ENCODE results near the gene ITGB2.

Gene ITGB2

DNA sequence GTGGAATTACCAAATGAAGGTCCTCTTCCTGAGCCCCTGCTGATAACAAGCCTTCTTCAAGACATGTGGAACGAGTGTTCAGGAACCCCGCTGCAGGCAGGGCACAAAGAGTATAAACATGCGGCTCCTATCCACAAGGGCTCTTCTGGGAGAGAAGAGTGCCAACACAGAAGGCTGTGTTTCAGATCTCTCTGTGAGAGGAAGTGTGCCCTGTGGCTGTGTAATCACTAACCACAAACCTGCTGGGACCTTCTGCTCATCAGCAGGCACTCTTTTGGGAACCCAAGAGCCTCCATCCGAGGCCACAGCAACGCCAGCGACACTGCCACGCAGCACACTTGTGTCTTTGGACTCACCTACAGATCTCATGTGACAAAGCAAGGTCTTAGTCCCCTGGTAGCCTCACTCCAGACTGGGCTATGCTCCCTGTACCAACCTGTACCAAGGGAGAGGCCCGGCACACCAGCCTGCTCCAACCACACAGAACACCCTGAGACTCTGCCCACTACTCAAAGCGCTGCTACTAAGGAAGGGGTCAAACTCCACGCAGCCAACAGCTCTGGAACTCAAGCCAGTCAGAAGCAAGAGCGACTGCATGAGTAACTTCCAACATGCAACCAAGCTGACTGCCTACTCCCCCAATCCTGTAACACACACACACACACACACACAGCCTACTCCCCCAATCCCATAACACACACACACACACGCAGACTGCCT, 55.0 kb downstream of the ITGB2 start:
- DNase-seq: no peak

DNA sequence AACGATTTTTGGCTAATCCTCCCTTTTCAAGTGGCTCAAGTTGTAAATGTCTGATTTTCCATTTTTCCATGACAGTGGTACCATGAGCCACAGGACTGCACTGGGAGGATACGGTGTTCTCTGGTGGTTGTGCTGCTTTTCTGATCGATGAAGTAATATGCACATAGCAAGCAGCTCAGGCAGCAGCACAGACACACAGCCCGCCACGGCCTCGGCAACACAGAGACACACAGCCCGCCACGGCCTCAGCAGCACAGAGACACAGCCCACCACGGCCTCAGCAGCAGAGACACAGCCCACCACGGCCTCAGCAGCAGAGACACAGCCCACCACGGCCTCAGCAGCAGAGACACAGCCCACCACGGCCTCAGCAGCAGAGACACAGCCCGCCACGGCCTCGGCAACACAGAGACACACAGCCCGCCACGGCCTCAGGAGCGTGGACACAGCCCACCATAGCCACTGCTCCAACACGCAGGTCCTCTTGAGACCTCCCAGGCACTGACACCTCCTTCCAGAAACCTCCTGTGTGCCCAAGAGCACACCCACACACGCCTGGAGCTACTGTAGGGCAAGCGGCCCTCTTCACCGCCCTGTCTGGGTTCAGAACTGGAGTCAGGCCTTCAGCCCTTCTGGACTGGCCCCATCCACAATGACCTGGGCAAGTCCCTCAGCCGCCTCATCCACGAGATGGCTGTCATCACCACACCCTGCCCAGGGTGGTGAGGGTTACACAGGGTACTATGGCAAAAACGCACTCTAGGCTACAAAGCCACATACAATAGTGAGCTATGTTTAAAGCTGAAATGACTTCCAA, 57.6 kb downstream of the ITGB2 start:
- DNase-seq: no peak

GRCh38 chr21:44858791-44859190, 61.9 kb downstream of the ITGB2 start:
- no peak for DNase-seq

GRCh38 chr21:44858291-44858690, 62.4 kb downstream of the ITGB2 start:
- DNase-seq: no peak

GRCh38 chr21:44857127-44857892, 63.4 kb downstream of the ITGB2 start:
- no peak for DNase-seq

GRCh38 chr21:44856131-44856530, 64.6 kb downstream of the ITGB2 start:
- no peak for DNase-seq

GRCh38 chr21:44855572-44855971, 65.1 kb downstream of the ITGB2 start:
- no peak for DNase-seq

DNA sequence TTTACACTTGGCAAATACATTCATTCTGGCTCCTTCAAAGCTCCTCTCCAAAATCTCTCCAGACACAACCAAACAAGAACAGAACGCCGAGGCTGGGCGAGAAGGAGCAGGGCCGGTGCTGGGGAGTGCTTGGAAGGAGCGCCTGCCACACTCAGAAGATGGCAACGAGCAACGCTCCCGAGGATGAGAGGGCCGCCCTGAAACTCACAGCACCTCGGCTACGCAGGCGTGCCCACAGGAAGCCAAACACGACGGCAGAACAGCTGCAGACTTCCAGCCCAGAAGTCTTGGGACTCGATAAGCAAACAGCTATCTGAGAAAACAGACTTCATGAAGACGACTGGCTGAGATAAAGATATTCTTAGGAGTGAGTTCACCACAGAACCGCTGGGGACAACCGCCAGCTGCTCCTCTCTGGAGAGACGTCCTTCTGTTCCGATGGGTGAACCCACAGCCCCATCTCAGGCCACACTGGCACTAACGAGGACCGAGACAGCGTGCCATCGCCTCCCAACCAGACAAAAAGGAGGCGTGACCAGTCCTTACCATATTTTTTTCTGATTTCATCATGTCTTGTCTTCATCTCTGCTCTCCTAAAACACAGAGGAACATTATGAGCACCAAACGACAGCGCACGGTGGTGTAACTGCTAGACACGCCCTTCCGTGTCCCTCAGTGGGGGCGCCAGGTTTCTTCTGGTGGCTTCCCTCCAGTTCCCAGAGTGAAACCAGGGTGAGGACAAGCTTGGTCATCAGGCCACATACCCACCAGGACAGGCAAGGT, 65.8 kb downstream of the ITGB2 start:
- DNase-seq: no peak

- no peak for DNase-seq
These were observed 66.4 kb downstream of the ITGB2 start for GRCh38 chr21:44854391-44854663.

- no peak for DNase-seq
These were observed 66.9 kb downstream of the ITGB2 start for GRCh38 chr21:44853601-44854390.

DNA sequence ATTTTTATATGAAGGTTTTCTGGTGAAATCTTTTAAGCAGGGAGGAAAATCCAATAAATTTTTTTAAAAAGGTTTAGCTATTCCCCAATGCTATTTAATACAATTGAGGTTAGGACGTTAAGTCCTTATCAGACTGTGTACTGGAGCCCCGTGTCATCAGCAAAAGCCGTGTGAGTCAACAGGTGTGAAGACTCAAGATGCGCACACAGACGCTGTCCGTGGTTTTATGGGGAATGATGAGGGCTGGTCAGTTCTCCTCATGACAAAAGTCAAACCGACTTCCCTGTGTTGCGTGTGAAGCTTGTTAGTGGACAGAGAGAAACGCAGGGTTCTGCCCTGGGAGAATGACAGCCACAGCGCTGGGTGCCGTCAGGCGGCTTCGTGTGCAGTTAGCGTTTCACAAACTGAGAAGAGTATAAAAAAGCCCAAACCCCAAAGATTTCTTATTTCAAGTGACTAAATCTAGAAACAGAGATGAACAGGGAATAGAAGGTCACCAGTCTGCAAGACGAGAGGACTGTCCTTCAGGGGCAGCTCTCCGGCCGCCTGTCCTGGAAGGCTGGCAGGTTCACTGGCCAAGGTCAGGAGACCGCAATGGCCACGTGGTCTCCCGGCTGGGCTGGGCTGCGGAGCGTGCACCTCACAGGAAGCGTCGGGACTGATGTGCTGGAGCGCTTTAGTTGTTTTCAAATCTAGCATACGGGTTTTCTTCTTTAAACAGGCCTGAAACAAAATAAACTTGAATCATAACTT, 69.6 kb downstream of the ITGB2 start:
- DNase-seq: no peak

DNA sequence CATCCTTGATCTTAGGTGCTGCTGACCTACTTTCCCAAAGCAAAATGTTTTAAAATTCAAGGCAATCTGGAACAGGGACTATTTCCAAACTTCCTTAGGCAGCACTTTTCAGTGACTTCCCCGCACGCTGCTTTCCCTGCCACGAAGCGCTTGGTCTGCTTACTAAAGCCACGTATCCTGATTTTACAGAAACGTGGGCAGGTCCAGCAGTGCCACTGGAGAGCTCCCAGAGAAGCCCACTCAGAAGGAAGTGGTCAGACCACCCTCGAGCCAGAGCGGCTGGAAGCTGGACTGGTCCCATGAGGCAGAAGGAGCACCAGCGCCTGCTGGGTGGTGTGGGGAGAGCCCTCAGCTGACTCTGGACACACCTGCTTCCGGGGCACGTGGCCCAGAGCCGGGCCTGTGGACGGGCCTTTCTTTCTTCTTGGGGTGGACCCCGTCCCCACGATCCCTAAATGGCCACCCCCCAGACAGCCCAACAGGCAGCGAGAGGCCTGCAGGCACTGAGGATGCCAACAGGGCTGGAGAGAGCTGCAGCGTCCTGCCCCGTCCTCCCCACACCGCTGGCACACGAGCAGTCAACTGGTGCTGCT, 70.4 kb downstream of the ITGB2 start:
- DNase-seq: no peak

GRCh38 chr21:44849616-44850130, 71.0 kb downstream of the ITGB2 start:
- DNase-seq: no peak

- no peak for DNase-seq
These were observed 71.7 kb downstream of the ITGB2 start for GRCh38 chr21:44848821-44849521.

- DNase-seq: no peak
These were observed 73.2 kb downstream of the ITGB2 start for GRCh38 chr21:44847261-44848056.

- DNase-seq: no peak
These were observed 74.0 kb downstream of the ITGB2 start for GRCh38 chr21:44846485-44847260.

GRCh38 chr21:44846224-44846484, 74.5 kb downstream of the ITGB2 start:
- no peak for DNase-seq

DNA sequence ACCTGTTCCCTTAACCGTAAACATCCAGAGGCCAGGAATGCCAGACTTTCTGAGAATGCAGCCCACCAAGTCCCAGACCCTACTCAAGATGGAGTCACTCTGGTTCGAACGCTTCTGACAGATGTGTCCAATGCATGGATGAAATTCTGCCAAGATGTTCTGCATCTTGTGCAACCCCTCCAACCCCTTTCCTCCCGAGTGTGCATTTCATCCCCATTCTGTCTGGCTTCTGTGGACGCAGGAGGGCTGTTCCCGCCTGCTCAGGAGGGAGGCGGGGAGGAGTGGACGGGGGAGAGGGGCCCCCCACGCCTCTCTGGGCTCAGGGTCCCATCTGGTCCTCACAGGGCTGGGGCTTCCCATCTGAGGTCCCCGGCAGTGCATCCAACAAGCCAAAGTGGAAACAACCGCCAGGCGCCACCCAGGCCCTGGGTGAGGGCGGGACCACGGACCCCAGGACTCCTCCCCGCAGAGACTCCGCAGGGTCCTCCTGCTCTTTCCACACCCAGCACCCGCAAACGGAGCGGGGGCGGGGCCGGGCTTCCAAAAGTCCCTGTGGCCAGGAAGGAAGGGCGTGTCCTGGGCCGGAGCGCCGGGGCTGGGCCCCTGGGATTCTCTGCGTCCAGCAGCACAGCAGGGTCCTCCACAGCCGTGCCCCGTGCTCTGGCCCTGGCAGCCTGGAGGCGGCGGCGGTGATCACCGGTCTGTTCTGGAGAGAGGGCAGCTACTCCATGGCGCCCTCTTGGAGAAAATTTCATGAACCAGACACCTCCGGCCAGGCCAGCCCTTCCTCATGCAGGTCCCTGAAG, 75.1 kb downstream of the ITGB2 start:
- DNase-seq: peak; percentile 53
